ENCODE results near the gene SLC17A1.

The SLC17A1 gene

GRCh38 chr6:25874118-25874517 lies 42.3 kb upstream of the SLC17A1 start, which contains the start of gene SLC17A3:
TSS of gene SLC17A3 (minus strand) at chr6:25874243. CDS start at chr6:25868387, 5,856 bp downstream.
- no peak within 1 kb of the TSS for H3K4me3 ChIP-seq (ENCODE audit: low read depth, low read length)
- TF ChIP-seq CTCF (IDR thresholded peaks at IDR 0.05; ENCODE audit: borderline replicate concordance, insufficient read depth, low read depth, low read length) = no peak

DNA sequence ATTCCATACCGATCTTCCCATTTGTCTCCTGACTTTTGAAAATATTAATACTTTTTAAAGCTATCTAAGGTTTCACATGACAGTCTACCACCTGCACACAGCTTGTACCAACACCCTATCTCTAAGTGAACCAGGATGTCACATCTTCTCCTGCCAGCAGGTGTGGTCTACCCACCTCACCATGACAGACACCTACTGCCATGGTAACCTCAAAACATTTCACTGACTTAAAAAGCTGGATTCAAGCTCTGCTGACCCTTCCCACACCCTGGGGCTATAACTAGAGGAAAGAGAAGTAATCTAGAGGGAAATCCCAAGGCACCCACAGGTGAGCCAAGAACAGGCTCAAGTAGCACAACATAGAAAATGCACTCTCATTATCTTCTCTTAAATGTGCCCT lies 41.0 kb upstream of the SLC17A1 start:
- TF ChIP-seq CTCF (IDR thresholded peaks at IDR 0.05; ENCODE audit: borderline replicate concordance, insufficient read depth, low read depth, low read length) = no peak

GRCh38 chr6:25869840-25870239 lies 38.0 kb upstream of the SLC17A1 start:
- no peak for TF ChIP-seq CTCF (IDR thresholded peaks at IDR 0.05; ENCODE audit: borderline replicate concordance, insufficient read depth, low read depth, low read length)
- no peak overlapping the region for H3K4me3 ChIP-seq (ENCODE audit: low read depth, low read length)

More for the DNA sequence above, 41.0 kb upstream of the SLC17A1 start:
- H3K4me3 ChIP-seq (ENCODE audit: low read depth, low read length) = no peak overlapping the region

DNA sequence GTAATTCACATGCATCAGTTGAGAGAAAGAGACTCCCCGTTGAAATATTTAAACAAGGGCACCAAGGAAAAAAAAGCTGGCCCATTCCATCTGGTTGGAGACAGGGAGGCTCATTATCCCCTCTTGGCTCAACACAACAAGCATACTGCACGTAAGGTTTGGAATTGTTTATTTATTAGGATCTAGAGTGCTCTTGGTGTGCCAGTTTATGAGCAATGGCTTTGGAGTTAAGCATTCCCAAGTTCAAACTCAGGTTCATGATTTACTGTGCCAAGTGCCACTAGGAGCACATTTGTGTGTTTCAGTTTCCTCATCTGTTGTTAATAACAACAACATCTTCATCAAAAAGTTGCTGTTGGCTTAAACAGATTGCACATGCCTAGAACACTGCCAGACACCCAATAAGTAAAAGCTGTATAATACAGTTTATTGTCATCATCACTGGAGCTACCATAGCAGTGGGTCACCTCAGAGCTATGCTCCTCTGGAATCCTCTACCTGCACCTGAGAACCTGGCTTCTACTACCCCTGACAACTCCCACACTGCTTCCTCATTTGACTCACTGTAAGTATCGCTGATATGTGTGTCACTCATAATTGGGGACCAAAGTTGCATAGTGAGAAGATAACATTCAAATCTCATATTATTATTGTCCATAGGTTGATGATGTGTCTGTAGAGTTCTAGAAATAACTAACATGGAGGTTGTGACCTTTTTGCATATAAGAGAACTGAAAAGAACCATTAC lies 36.8 kb upstream of the SLC17A1 start:
- H3K4me3 ChIP-seq (ENCODE audit: low read depth, low read length) = no peak overlapping the region
- no peak for TF ChIP-seq CTCF (IDR thresholded peaks at IDR 0.05; ENCODE audit: borderline replicate concordance, insufficient read depth, low read depth, low read length)

- no peak overlapping the region for H3K4me3 ChIP-seq (ENCODE audit: low read depth, low read length)
- no peak for TF ChIP-seq CTCF (IDR thresholded peaks at IDR 0.05; ENCODE audit: borderline replicate concordance, insufficient read depth, low read depth, low read length)
Measured at GRCh38 chr6:25866011-25866410, 34.2 kb upstream of the SLC17A1 start.

DNA sequence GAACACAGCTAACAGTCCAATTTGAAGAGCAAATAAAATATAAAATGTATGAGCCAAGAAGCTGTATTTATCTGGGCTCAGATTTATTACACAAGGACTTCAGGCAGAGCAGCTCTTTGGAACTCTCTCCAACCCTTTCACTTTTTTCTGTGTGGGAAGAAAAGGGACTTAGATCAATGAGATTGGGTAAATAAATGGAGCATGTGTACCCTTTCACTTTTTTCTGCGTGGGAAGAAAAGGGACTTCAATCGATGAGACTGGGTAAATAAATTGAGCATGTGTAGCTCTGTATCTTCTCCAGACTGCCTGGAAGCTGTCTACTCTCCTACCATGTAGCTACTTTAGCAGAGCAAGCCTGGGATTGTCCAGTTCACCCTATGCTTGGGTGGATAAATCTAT lies 31.5 kb upstream of the SLC17A1 start:
- TF ChIP-seq CTCF (IDR thresholded peaks at IDR 0.05; ENCODE audit: borderline replicate concordance, insufficient read depth, low read depth, low read length) = no peak

DNA sequence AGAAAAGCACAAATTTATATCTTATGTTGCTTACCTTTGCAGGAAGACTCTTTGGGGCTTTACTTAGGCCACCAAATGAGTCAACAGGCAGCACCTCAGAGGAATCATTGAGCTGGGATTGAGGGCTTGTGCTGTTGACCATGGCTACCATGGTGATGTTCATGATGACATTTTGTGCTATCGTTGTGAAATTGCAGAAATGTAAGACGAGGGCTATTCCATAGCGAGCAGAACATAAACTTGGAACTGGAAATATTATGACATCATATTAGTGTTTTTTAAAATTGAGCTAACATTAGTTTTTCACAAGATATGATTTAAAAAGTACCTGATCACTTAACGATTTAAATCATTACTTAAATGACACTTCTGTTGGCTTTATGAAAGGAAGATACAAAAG lies 30.3 kb upstream of the SLC17A1 start:
- TF ChIP-seq CTCF (IDR thresholded peaks at IDR 0.05; ENCODE audit: borderline replicate concordance, insufficient read depth, low read depth, low read length) = no peak

More for the DNA sequence above, 31.5 kb upstream of the SLC17A1 start:
- no peak overlapping the region for H3K4me3 ChIP-seq (ENCODE audit: low read depth, low read length)

More for the DNA sequence above, 30.3 kb upstream of the SLC17A1 start:
- H3K4me3 ChIP-seq (ENCODE audit: low read depth, low read length) = no peak overlapping the region

Data from GM12875 (cell line).